GM12873 (cell line): ENCODE results near the gene SERPINI1.

Experiments
- CTCF ChIP-seq: IDR thresholded peaks from 2 replicates; pipeline ENCODE4 v1.5.1; 2012; ENCODE audit warnings: low read depth, mild to moderate bottlenecking, moderate library complexity, low read length, control low read depth; ENCODE audit not compliant: insufficient read depth; ENCODE audit errors: missing control alignments

SERPINI1 gene

GRCh38 chr3:167798443-167798842, 62.9 kb downstream of the SERPINI1 start:
- no peak for TF ChIP-seq CTCF

DNA sequence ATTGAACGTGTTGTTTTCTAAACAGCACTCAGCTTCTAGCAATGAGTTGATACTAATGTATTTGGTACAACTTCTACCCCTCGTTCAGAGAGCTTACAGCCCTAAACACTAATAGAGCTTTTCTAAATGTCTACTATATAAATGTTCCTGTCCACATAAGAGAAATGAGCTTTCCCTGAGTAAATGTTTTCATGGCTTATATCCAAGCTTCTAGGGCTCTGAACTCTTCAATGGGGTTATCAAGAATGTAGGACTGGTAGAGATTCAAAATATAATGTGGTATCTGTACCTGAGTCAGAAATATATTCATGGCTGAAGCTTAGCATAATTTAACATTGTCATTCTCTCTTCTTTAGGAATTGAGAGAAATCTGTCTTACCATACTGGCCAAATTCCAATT, 73.4 kb downstream of the SERPINI1 start:
- no peak for TF ChIP-seq CTCF

GRCh38 chr3:167810236-167810635, 74.7 kb downstream of the SERPINI1 start:
- TF ChIP-seq CTCF: no peak

DNA sequence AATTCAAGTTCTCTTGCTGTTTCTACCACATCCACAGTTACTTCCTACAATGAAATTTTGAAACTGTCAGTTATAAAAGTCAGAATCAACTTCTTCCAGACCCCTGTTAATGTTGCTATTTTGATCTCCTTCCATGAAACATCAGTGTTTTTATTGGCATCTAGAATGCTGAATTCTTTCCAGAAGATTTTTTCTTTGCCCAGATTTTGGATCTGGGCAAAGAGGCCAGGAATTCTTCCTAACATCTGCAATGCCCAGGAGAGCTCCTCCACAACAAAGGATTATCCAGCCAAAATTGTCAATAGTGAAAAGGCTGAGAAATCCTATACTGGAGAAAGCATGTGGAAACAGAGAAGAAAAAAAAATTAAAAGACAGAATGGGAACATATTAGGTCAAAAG, 75.5 kb downstream of the SERPINI1 start:
- TF ChIP-seq CTCF: no peak

GRCh38 chr3:167813169-167814123, 77.9 kb downstream of the SERPINI1 start:
- no peak for TF ChIP-seq CTCF

GRCh38 chr3:167814441-167814951, 79.0 kb downstream of the SERPINI1 start:
- no peak for TF ChIP-seq CTCF

DNA sequence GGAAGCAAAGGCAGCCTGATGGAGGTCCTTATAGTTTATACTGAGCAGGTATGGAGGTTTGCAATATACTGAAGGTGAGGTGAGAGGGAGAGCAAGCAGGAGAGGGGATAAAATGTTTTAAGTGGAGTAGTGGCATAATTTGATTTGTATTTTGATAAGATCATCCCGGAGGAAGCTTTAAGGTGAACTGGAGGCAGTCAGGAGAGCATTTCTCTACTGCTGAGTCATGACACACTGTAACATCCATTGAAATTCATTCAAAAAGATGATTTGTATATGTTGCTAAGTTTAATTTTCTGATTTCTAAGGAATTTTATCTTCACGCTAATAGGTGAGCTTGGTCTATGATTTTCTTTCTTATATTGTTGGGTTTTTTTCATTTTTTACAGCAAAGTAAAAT, 81.4 kb downstream of the SERPINI1 start:
- TF ChIP-seq CTCF: no peak
